H9 (cell line): ENCODE data around the gene SACM1L. TPM values are rescaled to one million over a fixed set of nuclear protein-coding genes. Genes with fewer than 3 reads are reported as not detected.

ENCODE experiments used
- DNase-seq: peaks from one replicate; pipeline ENCODE4 v3.0.0-alpha.2; 2017
- H2AFZ ChIP-seq: one replicate; pipeline ENCODE4 v1.6.1; 2013; ENCODE audit warnings: mild to moderate bottlenecking, low read length, control low read depth, moderate library complexity
- H2AK5ac ChIP-seq: 2 replicates; pipeline ENCODE4 v1.6.1; 2013; ENCODE audit warnings: low read length, control low read depth, mixed read lengths; ENCODE audit not compliant: insufficient read length
- H2BK120ac ChIP-seq: one replicate; pipeline ENCODE4 v1.6.1; 2013; ENCODE audit warnings: low read depth, mild to moderate bottlenecking, low read length, control low read depth, inconsistent platforms; ENCODE audit not compliant: poor library complexity, severe bottlenecking
- H2BK12ac ChIP-seq: 2 replicates; pipeline ENCODE4 v1.6.1; 2013; ENCODE audit warnings: low read length, control low read depth, mixed read lengths, low read depth; ENCODE audit not compliant: insufficient read length
- H2BK15ac ChIP-seq: 2 replicates; pipeline ENCODE4 v1.6.1; 2013; ENCODE audit warnings: low read depth, low read length, control low read depth
- H2BK20ac ChIP-seq: one replicate; pipeline ENCODE4 v1.6.1; 2013; ENCODE audit warnings: low read depth, mild to moderate bottlenecking, low read length, control low read depth, inconsistent platforms; ENCODE audit not compliant: poor library complexity, severe bottlenecking
- H2BK5ac ChIP-seq: 2 replicates; pipeline ENCODE4 v1.6.1; 2013; ENCODE audit warnings: low read length, control low read depth, mixed read lengths; ENCODE audit not compliant: insufficient read length
- H3K14ac ChIP-seq: 2 replicates; pipeline ENCODE4 v1.6.1; 2013; ENCODE audit warnings: low read length, control low read depth; ENCODE audit not compliant: insufficient read depth
- H3K18ac ChIP-seq: 2 replicates; pipeline ENCODE4 v1.6.1; 2013; ENCODE audit warnings: low read depth, mild to moderate bottlenecking, mixed read lengths, low read length, control low read depth; ENCODE audit not compliant: insufficient read length
- H3K23ac ChIP-seq: 2 replicates; pipeline ENCODE4 v1.6.1; 2013; ENCODE audit warnings: low read length, control low read depth, mixed read lengths, low read depth; ENCODE audit not compliant: insufficient read length
- H3K23me2 ChIP-seq: 2 replicates; pipeline ENCODE4 v1.6.1; 2013; ENCODE audit warnings: low read depth, mild to moderate bottlenecking, mixed read lengths, low read length, control low read depth; ENCODE audit not compliant: insufficient read length, poor library complexity, severe bottlenecking
- H3K27ac ChIP-seq: 2 replicates; pipeline ENCODE4 v1.5.1; 2013; ENCODE audit warnings: low read length, control low read depth, mixed read lengths, low read depth; ENCODE audit not compliant: insufficient read length
- H3K27me3 ChIP-seq: 2 replicates; pipeline ENCODE4 v1.6.1; 2013; ENCODE audit warnings: low read length, control low read depth, inconsistent platforms; ENCODE audit not compliant: insufficient read depth
- H3K4ac ChIP-seq: 2 replicates; pipeline ENCODE4 v1.6.1; 2013; ENCODE audit warnings: low read depth, mild to moderate bottlenecking, control low read depth, inconsistent platforms, low read length, moderate library complexity
- H3K4me1 ChIP-seq: 2 replicates; pipeline ENCODE4 v1.6.1; 2013; ENCODE audit warnings: low read length, control low read depth, inconsistent platforms; ENCODE audit not compliant: insufficient read depth
- H3K4me2 ChIP-seq: 2 replicates; pipeline ENCODE4 v1.6.1; 2013; ENCODE audit warnings: low read length, control low read depth, mixed read lengths; ENCODE audit not compliant: insufficient read length, insufficient read depth
- H3K56ac ChIP-seq: 2 replicates; pipeline ENCODE4 v1.6.1; 2013; ENCODE audit warnings: low read depth, mild to moderate bottlenecking, mixed read lengths, low read length, control low read depth; ENCODE audit not compliant: insufficient read length
- H3K79me1 ChIP-seq: 2 replicates; pipeline ENCODE4 v1.6.1; 2013; ENCODE audit warnings: low read depth, mild to moderate bottlenecking, moderate library complexity, low read length, control low read depth, inconsistent platforms; ENCODE audit not compliant: insufficient read depth, poor library complexity, severe bottlenecking
- H3K79me2 ChIP-seq: 2 replicates; pipeline ENCODE4 v1.6.1; 2013; ENCODE audit warnings: low read length, control low read depth, inconsistent platforms; ENCODE audit not compliant: insufficient read depth
- H3K9ac ChIP-seq: 2 replicates; pipeline ENCODE4 v1.6.1; 2013; ENCODE audit warnings: low read length, control low read depth, mixed read lengths; ENCODE audit not compliant: insufficient read length; ENCODE audit errors: extremely low read depth
- H3K9me3 ChIP-seq: one replicate; pipeline ENCODE4 v1.6.1; 2013; ENCODE audit warnings: low read depth, low read length, inconsistent platforms; ENCODE audit not compliant: control insufficient read depth
- H3T11ph ChIP-seq: one replicate; pipeline ENCODE4 v1.6.1; 2013; ENCODE audit warnings: mild to moderate bottlenecking, low read length, control low read depth, inconsistent platforms
- H4K20me1 ChIP-seq: one replicate; pipeline ENCODE4 v1.6.1; 2013; ENCODE audit not compliant: control insufficient read depth, insufficient read length, insufficient read depth
- H4K5ac ChIP-seq: 2 replicates; pipeline ENCODE4 v1.6.1; 2013; ENCODE audit warnings: low read depth, mild to moderate bottlenecking, mixed read lengths, low read length, control low read depth; ENCODE audit not compliant: insufficient read length
- H4K8ac ChIP-seq: replicated peaks from 2 replicates; pipeline ENCODE4 v1.6.1; 2013; ENCODE audit warnings: low read length, control low read depth, mixed read lengths, low read depth; ENCODE audit not compliant: insufficient read length
- H4K91ac ChIP-seq: 2 replicates; pipeline ENCODE4 v1.6.1; 2013; ENCODE audit warnings: low read depth, mild to moderate bottlenecking, moderate library complexity, mixed read lengths, low read length, control low read depth; ENCODE audit not compliant: insufficient read length
- H3K27ac Mint-ChIP-seq, 3 experiments: 2 replicates in 2 of 3; 3 replicates in 1 of 3; pipeline ENCODE4 v1.8.0; 2020 to 2021; ENCODE audit warnings: mixed read lengths in 3 of 3, mild to moderate bottlenecking in 1 of 3, moderate library complexity in 1 of 3
- H3K27me3 Mint-ChIP-seq: 2 replicates; pipeline ENCODE4 v1.8.0; 2021; ENCODE audit warnings: low read depth, mild to moderate bottlenecking, moderate library complexity, mixed read lengths
- H3K36me3 Mint-ChIP-seq, 3 experiments: 2 replicates in 2 of 3; 3 replicates in 1 of 3; pipeline ENCODE4 v1.8.0; 2020 to 2021; ENCODE audit warnings: low read depth in 3 of 3, mixed read lengths in 3 of 3; ENCODE audit not compliant: insufficient read depth in 1 of 3
- H3K4me1 Mint-ChIP-seq, 2 experiments: 2 replicates each; pipeline ENCODE4 v1.8.0; 2020; ENCODE audit warnings: mixed read lengths in 2 of 2
- H3K4me3 Mint-ChIP-seq, 2 experiments: 2 replicates in 1 of 2; 3 replicates in 1 of 2; pipeline ENCODE4 v1.8.0; 2020 to 2021; ENCODE audit warnings: mild to moderate bottlenecking in 2 of 2, mixed read lengths in 2 of 2, moderate library complexity in 1 of 2
- H3K9me3 Mint-ChIP-seq, 2 experiments: 2 replicates in 1 of 2; 3 replicates in 1 of 2; pipeline ENCODE4 v1.8.0; 2020; ENCODE audit warnings: mild to moderate bottlenecking in 2 of 2, mixed read lengths in 2 of 2, moderate library complexity in 1 of 2
- CTCF ChIP-seq: fragments of 200-600 bp; sonication (generic); conservative IDR thresholded peaks from 3 replicates; pipeline ENCODE4 v1.8.0; 2021; ENCODE audit warnings: antibody characterized with exemption, mild to moderate bottlenecking
- WGBS: extraction: QIAGEN DNeasy Blood & Tissue Kit; methylation state at CpG from one replicate; pipeline ENCODE4 v1.1.7; 2013; ENCODE audit warnings: missing lambda C conversion rate, low lambda C conversion rate, mixed read lengths; ENCODE audit not compliant: insufficient read length; ENCODE audit errors: extremely low coverage; 5-methylcytosine and 5-hydroxymethylcytosine counted together
- total RNA-seq: library from RNA; stranded (reverse); gene quantifications from 2 replicates; pipeline ENCODE4 v1.2.1, GENCODE V29; 2021

SACM1L gene
- total RNA-seq, 1 experiment from 2014 or later: 52.8 TPM

DNA sequence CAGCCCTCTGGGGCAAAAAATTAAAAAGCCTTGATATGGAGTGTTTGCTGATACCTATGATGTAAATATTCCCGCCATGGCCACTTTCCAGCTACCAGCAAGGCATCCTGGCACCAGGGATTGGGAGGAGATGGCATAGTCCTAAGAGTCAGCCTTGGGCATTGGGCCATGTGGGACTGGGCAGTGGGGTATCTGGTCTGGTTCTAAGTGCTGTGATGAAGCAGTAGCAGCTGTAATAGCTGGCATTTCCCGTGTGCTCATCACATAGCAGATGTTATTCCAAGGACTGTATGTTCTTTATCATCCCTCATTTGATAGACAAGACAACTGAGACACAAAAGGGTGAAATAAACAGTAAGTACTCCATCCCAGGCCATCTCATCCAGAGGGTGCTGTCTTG lies 6.9 kb upstream of the SACM1L start:
- H3K27me3 ChIP-seq: no peaks in the 10 kb centered on the region
- no peak overlapping the region for H3K9ac ChIP-seq
- no peak overlapping the region for H3K23ac ChIP-seq
- no peak overlapping the region for H2BK5ac ChIP-seq
- no peak overlapping the region for H4K5ac ChIP-seq
- no peak overlapping the region for H3K4ac ChIP-seq
- H3K23me2 ChIP-seq: no peaks in the 10 kb centered on the region
- no peaks in the 10 kb centered on the region for H3K9me3 ChIP-seq
- TF ChIP-seq CTCF: no peak
- H3K79me2 ChIP-seq: no peaks in the 10 kb centered on the region
- H3K4me2 ChIP-seq: no peak overlapping the region
- Mint-ChIP-seq H3K4me1 (peaks cover 43 to 47% of the 10 kb centered on the region in 2 experiments), H3K9me3 (peaks cover 3 to 6% of the 10 kb centered on the region in 2 experiments; a peak in 4 of 5 replicates), H3K4me3 (no peak overlapping the region), H3K27me3 (no peaks in the 10 kb centered on the region), H3K36me3 (peaks cover 18 to 43% (median 30%) of the 10 kb centered on the region in 3 experiments; a peak in 6 of 7 replicates), H3K27ac (no peak overlapping the region)
- no peaks in the 10 kb centered on the region for H3K79me1 ChIP-seq
- H2BK20ac ChIP-seq: no peak overlapping the region
- no peak overlapping the region for H3K56ac ChIP-seq
- peaks cover 10% of the 10 kb centered on the region; the same call in 1 of the 2 replicates for H3K4me1 ChIP-seq
- H4K8ac ChIP-seq: no peak overlapping the region
- no peak overlapping the region for H2BK120ac ChIP-seq
- no peak for DNase-seq
- no peak overlapping the region for H3K18ac ChIP-seq
- H3K27ac ChIP-seq: no peak overlapping the region
- WGBS: no CpG with 5 or more reads among the region's 2 CpGs
- no peak overlapping the region for H3K14ac ChIP-seq
- no peak overlapping the region for H2BK12ac ChIP-seq
- H2AK5ac ChIP-seq: no peak overlapping the region
- no peak overlapping the region for H2BK15ac ChIP-seq
- H3T11ph ChIP-seq: no peak overlapping the region
- no peak overlapping the region for H2AFZ ChIP-seq
- no peaks in the 10 kb centered on the region for H4K20me1 ChIP-seq
- no peak overlapping the region for H4K91ac ChIP-seq
